GM19395 (cell line): ENCODE measurements around the gene DCC.

ENCODE experiments used
- ATAC-seq: cut with Tn5 transposase; IDR thresholded peaks from one replicate; pipeline ENCODE4 v1.9.1; 2021; ENCODE audit warnings: mild to moderate bottlenecking, moderate library complexity; ENCODE audit not compliant: unreplicated experiment

DCC gene

DNA sequence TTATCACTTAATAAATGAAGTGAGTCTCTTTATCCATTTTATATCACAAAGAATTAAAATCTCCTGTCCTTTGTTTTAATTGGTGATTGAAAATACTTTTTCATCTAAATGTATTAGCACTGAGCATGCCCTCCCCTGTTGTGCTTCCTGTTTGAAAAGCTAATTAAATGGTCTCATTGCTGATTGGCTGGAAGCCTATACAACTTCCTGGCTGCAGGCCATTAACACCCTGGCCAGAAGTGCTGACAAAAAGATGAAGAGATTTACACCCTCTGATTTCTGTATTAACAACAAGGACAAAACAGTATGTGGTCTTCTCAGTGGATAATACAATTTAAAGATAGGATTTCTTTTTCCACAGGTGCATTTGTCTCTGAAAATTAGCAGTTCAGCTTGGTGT, 548.0 kb downstream of the DCC start:
- ATAC-seq, result no peak

DNA sequence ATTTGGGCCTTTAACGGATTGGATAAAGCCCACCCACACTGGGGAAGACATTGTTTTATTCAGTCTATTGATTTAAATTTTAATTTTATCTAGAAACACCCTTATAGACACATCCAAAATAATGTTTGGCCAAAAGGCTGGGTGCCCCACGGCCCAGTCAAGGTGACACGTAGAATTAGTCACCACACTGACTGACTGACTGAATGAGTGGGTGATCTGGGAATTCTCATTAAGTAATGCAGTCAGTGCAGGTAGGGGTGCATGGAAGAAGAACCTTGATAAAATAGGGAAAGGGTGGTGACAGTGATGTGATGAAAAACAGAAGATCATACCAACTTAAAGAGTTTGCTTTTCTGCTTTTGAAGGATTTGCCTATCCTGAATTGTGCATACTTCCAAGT, 554.8 kb downstream of the DCC start:
- no peak for ATAC-seq

DNA sequence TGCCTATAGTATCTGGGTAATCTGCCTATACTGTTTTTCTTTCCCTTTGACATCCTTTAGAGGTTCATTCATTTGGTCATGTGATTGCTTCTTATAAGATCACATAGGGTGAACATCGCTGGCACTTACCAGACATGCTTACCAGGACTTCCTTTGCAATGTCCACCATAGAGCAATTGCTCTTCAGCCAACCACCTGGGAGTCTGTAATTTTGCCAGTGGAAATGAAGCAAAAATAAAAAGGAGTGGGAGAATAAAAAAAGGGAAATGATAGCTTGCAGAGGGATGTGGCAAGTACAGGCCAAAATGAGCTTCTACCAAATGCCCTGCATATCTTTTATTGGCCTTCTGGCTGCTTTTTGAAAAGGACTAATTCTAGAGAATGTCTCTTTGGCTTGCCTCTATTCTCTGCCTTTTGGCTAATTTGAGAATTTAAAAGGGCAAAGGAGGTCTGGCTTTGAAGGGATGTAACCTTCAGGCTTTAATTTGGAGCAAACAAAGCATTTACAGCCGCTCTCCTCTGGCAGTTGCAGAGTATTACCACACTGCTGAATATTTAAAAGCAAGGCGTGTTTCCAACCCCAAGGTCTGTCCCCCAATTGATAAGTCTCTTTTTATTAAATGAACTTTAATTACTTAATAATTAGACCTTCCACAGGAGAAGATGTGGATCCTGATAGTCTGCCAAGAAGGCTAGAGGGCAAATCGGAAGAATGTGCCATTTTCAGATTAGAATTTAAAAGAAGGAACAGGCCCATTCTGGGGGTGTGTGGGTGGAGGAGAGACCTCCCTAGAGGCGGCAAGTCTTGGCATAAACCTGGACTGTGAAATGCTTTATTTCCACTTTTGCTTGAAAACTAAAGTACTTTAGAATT, 557.9 kb downstream of the DCC start:
- ATAC-seq, result no peak

DNA sequence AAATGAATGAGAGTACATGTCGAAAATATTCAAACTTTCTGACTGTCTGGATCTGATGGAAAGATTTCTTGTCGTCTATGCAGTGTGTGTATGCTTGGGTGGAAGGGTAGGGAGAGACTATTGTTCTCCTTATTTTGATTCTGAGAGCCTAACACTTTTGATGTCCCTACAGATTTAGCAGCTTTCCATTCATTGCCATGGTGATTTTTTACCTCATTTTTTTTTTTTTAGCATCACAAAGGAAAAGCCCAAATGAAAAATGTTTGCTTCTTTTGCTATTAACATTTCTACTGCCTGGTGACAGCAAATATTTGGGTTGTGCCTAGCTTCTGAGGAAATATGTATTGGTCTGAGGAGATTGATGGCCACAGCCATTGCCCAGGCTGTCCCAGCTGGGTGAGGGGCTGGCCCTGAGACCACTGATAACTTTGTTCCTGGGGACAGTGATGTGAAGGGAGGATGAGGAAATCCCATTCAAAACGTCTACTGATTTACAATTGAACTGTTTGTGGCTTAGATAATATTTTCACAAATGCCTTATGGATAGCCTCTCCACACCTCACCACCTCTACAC, 558.6 kb downstream of the DCC start:
- no peak for ATAC-seq

DNA sequence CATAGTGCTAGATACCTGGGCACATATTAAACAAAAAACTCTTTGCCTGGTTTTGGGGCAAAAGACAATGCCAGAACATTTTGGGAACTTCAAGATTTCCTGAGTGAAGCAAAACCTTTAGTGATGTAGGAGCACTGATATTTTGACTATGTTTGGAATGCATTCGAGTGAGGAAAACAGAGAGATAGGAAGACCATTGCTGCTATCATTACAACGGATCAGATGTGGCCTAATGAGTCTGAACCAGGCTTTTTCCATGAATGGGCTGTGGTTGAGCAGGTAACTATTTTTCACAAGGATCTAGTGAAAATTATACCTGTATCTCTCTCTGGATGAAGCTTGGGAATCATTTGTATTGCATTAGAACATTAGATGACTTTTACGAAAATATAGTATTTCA, 562.2 kb downstream of the DCC start:
- no peak for ATAC-seq

DNA sequence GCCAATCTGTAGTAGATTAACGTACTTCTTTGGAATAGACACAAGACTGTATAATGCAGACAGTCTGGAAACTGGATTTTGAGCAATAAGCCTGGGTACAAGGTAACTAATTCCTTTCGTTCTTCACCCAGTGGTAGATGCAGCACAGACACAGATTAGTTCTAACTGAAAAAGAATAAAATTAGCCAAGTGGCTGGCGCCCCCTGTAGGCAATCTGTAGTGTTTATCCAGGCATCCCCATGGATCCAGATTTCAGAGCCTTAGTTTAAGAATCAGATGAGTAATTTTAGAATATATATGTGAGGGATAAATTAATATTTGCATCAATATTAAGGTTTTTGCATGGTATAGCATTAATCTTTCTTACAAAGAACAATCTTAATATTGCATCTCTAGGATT, 563.9 kb downstream of the DCC start:
- no peak for ATAC-seq

DNA sequence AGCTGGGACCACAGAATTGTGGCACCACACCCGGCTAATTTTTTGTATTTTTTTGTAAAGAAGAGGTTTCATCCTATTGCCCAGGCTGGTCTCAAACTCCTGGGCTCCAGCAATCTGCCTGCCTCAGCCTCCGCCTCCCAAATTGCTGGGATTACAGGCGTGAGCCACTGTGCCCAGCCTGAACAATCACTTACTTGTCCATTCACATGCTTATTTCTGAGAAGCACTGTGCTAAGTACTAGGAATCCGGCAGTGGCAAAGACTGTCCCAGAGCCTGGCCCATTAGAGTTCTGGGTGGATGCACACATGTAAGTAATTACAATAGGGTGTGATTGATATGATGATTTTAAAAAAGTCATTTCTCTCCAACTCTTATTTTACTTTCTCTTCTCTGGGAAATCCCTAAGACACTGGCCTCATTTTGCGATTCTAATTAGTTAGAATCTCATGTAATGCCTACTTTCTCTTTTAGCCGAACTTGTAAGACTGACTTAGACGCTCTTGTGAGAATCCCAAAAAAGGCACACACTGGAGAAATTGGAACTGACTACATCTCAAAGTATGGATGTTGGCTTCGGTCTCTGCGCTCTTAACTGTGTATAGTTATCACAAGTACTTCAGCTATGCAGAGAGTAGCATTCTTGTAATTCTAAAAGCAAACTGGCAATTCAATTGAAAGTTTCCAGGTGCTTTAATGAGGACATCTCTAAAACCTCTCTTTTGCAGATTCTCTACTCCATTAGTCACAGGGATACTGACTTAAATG, 567.7 kb downstream of the DCC start:
- ATAC-seq, result no peak

DNA sequence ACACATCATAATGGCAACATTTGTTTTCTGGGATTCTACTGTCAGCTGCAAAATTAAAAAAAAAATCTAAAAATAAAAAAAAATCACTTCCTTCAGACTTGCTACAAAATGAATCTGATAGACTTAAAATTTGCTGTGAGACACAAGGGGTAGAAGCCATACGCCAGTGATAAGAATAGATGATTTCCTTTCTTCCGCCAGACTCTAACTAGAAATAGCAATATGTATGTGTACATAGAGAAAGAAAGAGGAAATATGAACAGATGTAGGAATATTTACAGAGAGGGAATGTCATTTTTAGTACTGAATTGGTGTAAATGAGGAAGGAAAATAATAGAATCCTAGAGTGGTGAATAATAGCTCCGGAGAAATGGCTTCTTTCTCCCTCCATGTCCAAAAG, 574.2 kb downstream of the DCC start:
- no peak for ATAC-seq

DNA sequence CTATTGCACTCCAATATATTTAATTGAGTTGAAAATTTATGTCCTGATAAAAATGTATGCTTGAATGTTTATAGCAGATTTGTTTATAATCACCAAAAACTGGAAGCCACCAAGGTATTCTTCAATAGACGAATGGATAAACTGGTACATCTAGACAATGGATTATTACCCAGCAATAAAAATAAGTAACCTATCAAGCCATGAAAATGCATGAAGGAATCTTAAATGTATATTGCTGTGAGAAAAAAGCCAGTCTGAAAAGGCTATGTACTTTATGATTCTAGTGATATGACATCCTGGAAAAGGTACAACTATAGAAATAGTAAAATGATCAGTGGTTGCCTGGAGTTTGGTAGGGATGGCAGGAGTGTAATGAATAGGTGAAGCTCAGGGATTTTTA, 580.7 kb downstream of the DCC start:
- ATAC-seq, result no peak

DNA sequence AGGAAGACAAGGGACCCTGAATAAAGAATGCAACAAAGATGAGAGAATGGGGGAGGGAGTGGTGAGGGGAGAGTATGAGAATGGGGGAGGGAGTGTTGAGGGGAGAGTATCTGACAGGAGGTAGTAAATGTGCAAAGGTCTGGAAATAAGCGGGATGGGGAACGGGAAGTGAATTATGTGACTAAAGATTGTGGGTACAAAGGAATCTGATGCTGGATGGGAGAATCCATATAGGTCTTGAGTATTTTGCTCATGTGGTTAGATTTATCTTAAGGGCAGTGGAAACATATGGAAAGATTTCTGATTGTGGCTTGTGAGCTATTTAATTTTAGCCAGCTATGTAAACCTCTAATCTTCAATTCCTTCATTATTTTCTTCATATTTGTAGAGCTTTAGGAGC, 593.4 kb downstream of the DCC start:
- ATAC-seq, result no peak

DNA sequence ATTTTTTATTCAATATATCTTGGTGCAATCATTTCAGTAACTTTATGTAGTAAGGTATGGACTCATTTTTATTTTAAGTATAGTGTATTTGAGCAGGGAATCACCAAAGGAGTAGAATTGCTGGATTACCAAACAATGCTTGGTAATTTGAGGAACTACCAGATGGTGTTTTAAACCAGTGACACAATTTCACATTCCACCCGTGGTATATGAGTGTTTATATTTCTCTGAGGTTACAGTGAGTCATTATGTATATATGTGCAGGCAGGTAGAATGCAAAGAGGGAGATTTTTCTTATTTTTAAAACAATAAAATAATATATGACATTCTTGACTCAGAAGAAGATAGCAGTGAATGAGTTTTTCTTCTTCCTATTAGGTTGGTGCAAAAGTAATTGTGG, 596.9 kb downstream of the DCC start:
- no peak for ATAC-seq

DNA sequence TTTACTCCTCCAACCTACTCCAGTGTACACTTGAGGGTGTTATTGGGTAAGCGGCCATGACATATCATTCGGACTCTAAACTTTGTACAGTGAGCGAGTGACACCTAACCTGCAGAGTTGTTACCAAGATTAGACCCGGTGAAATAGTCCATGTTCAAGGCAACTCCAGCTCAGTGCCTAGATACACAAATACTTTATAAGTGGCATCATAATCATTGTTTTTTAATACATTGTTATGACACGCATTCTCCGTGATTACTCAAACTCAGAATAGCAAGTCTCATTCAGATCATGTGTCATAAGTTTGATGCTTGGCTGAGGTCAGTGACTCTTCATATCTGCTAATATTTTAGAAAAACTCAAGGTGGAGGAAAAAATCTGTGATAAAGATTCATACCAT, 597.8 kb downstream of the DCC start:
- ATAC-seq, result no peak

DNA sequence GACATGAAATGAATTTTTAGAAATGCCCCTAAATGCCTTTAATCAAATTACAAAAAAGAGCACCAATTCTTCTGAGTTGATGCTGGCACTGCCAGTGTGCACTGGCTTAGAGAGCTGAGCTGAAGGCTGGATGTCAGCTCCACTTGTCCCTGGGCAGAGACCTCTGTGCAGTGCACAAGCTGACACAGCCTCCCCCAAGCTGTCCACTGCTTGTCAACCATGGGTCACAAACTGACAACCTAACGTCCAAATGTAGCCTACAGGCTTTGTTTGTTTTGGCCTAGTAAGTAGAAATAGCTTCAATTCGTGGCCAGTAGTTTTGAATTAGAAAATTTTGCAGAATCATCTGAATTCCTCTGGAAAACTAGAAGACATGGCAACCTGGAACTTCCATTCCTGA, 605.6 kb downstream of the DCC start:
- no peak for ATAC-seq

DNA sequence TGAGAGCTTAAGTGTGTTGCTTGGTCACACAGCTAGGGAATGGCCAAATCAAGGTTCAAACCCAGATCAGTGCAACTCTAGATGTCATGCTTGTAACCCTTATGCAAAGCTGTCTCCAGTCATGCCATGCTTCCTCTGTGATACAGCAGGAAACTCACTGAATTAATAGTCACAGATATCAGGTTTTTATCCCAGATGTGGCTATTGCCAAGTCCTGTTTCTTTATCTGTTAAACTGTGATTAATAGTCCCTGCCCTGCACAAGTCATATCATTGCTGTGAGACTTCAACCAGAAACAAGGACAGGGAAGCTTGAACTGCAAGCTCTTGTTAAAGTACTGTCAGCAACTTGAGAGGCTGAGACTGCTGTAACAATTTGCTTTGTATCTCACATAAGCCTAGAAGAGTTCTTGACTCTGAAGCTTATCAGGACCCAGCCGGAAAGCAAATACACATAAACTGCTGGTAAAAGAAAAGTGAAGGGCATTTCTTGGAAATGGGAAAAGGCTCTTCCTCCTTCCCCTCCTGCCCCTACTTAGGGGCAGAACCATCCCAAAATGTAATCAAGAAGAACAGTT, 609.0 kb downstream of the DCC start:
- ATAC-seq, result no peak

DNA sequence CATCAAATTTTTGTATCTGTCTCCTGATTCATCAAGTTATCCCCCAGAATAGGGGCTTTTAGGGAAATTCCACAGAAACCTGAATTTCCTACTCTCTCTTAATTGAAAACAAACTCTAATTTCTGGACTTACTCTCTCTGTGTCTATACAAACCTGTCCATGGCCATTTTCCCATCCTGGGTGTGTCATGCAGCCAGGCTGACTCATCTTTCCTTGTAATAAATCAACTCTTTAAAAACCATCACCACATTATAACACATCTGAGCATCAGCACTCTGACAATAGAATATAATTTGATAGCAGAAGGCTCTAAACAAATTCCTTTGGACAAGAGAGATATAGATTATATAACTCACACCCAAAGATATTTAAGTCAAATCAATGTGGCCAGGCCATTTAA, 610.2 kb downstream of the DCC start:
- ATAC-seq, result no peak

DNA sequence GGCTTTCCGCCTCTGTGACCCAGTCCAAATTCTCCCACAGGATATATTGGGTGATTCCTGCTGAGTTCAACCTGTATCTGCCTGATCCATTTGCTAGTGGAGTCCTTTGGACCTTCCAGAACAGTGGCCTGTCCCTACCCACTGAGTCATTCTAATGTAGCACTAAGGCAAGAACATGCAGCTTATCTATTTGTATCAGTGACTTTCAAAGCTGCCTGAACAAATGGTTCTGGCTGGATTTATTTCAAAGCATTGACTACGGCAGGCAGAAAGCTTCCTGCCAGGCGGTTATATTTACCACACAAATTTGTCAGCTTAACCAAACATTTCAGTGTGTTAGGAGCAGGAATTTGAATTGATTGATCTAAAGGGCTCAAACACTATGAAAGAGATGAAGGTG, 613.4 kb downstream of the DCC start:
- ATAC-seq, result no peak

DNA sequence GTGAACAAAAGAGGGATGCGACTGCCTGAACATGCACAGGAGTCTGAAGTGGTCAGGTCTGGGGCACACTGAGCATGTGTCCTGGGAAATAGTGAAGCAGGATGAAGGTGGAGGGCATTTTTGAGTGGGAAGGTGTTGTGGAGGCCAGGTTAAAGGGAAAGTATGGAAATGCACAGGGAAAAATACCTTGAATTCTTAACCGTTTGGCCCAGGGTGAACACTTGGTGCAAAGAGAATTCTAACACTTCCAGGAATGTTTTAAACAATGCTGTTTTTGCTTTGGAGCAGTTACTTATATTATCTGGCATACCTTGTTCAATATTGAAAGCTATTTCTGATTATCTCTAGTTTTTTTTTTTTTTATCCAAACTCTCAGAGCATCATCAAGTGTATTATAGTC, 623.5 kb downstream of the DCC start:
- no peak for ATAC-seq

DNA sequence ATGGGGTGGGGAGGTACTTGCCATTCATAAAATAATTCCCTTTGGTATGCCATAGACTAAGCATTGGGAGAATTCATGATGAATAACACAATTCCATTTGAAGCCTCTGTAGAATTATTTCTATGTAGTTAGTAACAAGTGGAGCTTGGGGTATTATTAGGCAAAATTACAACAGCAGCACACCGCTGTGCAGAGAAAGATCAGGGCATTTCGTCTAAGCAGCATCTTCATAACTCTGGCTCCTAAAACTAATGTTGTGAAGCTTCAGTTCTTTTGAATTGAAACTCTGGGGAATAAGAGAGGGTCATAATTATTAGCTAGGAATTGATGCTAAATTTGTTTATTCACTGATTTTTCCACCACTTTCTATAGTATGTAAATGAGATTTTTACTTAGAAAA, 630.7 kb downstream of the DCC start:
- no peak for ATAC-seq

DNA sequence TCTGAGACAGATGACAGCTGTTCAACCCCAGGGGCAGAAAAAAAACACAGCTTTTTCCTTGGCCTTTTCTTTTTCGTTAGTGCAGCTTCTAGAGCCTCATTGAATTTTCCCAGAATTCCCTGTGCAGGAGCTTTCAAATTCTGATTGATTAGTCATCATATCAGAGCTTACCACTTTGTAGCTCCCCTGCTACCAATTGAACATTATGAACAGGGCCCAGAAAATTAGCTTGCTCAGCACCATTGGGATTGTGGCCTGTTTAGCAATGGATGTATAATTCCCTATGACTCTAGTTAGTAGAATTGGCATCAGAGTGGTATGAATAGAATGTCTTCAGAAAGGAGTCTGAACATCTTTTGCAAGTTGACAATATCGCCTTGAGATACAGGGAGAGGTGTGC, 631.1 kb downstream of the DCC start:
- ATAC-seq, result no peak

DNA sequence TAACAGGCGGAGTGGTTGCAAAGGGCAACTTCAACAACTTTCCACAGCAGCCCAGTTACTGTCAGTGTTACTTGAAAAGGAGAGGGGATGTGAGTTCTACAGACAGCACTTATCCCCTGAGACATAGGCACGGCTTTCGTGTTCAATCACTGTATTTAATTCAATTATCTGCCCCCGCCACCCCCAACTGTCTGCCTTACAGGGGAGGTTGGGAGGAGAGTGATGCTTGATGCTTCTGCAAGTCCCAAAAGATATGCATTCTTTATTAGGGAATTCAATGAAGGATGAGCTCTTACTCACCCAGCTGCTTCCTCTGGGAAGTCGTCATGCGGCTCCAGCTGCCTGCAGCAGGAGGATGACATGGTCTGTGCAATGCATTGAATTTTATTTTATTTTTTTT, 639.9 kb downstream of the DCC start:
- no peak for ATAC-seq

DNA sequence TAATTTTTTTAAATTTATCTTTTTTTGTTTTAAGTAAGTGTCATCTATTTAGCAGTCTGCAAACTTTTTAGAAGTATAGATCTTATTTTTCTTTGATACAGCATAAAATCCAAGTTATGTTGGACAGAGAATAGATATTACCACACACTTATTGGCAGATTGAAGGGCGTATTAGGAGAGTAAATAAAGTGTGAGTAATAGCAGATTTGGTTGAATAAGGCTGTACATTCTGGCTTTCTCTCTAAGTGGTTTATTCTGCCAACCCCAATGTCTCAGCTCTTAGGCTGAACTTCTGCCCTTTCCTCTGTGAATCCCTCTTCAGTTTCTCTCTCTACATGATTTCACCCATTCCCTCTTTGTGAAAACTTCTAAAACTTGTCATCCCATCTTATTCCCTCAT, 651.2 kb downstream of the DCC start:
- no peak for ATAC-seq

DNA sequence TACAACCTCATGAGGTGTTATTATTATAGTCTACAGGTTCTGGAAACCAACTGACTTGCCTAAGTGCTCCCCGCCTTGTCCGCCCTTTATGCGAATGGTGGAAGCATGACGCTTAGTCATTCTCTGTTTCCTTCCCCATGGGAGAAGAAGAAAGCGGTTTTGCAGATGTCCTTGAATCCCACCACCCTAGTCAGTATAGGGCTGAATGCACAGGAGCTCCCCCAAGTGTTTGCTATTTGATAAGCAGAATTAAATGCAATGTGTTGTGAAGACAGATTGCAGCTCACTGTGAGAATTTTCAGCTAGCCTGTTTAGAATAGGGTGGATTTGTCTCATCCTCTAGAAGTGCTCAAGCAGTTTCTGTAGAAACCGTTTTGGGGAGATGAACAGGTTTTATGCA, 652.0 kb downstream of the DCC start:
- ATAC-seq, result no peak
